ENCODE measurements around the gene RPL29.

The RPL29 gene

GRCh38 chr3:52004906-52005395 is 9.3 kb upstream of the RPL29 start:
- no peak for DNase-seq (ENCODE audit: low read depth in 1 of 2, low spot score in 1 of 2)

DNA sequence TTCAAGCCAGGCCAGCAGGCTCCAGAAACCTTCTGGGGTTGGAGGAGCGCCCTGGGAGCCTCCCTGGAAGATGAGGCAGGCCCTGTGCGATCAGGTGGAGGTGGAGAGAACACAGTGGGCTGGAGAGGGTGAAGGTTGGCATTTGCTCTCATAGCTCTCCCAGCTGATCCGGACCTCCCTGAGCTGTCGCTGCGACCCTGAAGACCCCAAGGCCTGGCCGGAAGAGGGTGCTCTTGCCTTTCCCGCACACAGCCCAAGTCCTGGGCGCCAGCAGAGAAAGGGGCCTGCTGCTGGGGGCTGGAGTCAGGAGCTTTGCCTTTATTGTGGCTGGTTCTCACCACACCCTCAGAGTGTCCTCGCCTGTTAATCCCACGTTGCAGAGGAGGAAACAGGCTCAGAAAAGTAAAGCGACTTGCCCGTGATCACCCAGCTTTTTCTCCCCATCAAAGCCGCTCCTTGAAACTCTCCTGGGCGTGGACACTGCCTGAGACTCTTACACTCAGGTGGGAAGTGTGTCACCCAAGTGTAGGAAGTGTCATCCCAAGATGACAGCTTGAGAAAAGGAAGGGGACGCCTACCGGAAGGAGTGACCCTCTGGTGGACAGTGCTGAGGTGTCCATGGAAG is 8.6 kb upstream of the RPL29 start:
- TF ChIP-seq SPI1 (IDR thresholded peaks at IDR 0.05; ENCODE audit: borderline replicate concordance, low read depth): no peak
- TF ChIP-seq POLR2AphosphoS5 (IDR thresholded peaks at IDR 0.05; ENCODE audit: low read depth): no peak
- TF ChIP-seq REST (IDR thresholded peaks at IDR 0.05; ENCODE audit: insufficient replicate concordance, low read depth): no peak
- TF ChIP-seq GABPA (IDR thresholded peaks at IDR 0.05; ENCODE audit: low read depth): no peak
- no peak for TF ChIP-seq CTCF (IDR thresholded peaks at IDR 0.05; ENCODE audit: insufficient read depth, low read length)
- H3K4me3 ChIP-seq (replicated peaks; ENCODE audit: insufficient read depth, low read length): no peak overlapping the region
- DNase-seq (ENCODE audit: low read depth in 1 of 2, low spot score in 1 of 2): no peak
- no peaks in the 10 kb centered on the region for H3K27me3 ChIP-seq (ENCODE audit: insufficient read depth, poor library complexity, severe bottlenecking)
- no peak overlapping the region for H3K27ac ChIP-seq (replicated peaks)

More at GRCh38 chr3:52004906-52005395, 9.3 kb upstream of the RPL29 start:
- Histone ChIP-seq H3K4me3 (replicated peaks; ENCODE audit: insufficient read depth, low read length) (no peak overlapping the region), H3K27me3 (ENCODE audit: insufficient read depth, poor library complexity, severe bottlenecking) (no peaks in the 10 kb centered on the region), H3K27ac (replicated peaks) (no peak overlapping the region)
- TF ChIP-seq SPI1 (IDR thresholded peaks at IDR 0.05; ENCODE audit: borderline replicate concordance, low read depth) (no peak), CTCF (IDR thresholded peaks at IDR 0.05; ENCODE audit: insufficient read depth, low read length) (no peak), POLR2AphosphoS5 (IDR thresholded peaks at IDR 0.05; ENCODE audit: low read depth) (no peak), REST (IDR thresholded peaks at IDR 0.05; ENCODE audit: insufficient replicate concordance, low read depth) (no peak), GABPA (IDR thresholded peaks at IDR 0.05; ENCODE audit: low read depth) (no peak)

DNA sequence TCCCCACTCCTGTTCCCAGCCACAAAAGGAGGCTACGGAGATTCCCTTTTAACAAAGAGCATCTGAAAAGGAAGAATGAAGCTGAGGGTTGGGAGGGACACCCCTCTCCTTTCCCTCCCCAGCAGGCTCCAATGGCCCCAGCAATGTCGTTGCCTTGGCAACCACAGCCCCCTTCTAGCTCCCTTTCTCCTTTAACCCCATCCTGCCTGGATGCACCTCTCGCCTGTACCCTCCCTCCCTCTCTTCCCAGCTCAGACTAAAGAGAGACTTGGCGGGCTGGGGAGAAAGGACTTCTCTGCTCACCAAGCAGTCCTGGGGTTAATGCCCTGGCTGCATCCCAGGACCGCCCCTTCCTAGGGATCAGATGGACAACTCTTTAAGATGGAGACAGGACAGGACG is 7.1 kb upstream of the RPL29 start:
- no peak for DNase-seq (ENCODE audit: low read depth in 1 of 2, low spot score in 1 of 2)
- TF ChIP-seq GABPA (IDR thresholded peaks at IDR 0.05; ENCODE audit: low read depth): no peak
- no peak for TF ChIP-seq REST (IDR thresholded peaks at IDR 0.05; ENCODE audit: insufficient replicate concordance, low read depth)
- no peak for TF ChIP-seq SPI1 (IDR thresholded peaks at IDR 0.05; ENCODE audit: borderline replicate concordance, low read depth)
- TF ChIP-seq CTCF (IDR thresholded peaks at IDR 0.05; ENCODE audit: insufficient read depth, low read length): no peak
- no peak for TF ChIP-seq POLR2AphosphoS5 (IDR thresholded peaks at IDR 0.05; ENCODE audit: low read depth)
- Histone ChIP-seq H3K4me3 (replicated peaks; ENCODE audit: insufficient read depth, low read length) (no peak overlapping the region), H3K27ac (replicated peaks) (no peak overlapping the region), H3K27me3 (ENCODE audit: insufficient read depth, poor library complexity, severe bottlenecking) (no peaks in the 10 kb centered on the region)

Measured in HL-60 (cell line).